Endothelial cell of umbilical vein (primary cell): ENCODE measurements around the gene NGRN. TPM values are rescaled to one million over a fixed set of nuclear protein-coding genes. Genes with fewer than 3 reads are reported as not detected.

Source experiments
- BruUV-seq: library from RNA; stranded (reverse); fragments of 400-500 nt; replicated peaks from 2 replicates; lab custom pipeline; 2021; lab: Mats Ljungman, UMichigan
- CTCF ChIA-PET: fragments of 300-600, 350-600 bp; sonication (Branson Sonifier 250); formaldehyde crosslinking; loops from one replicate; lab custom pipeline; 2021; ENCODE audit warnings: antibody characterized with exemption, inconsistent platforms; lab: Charles Lee
- POLR2A ChIA-PET: fragments of 300-600, 350-600 bp; sonication (Branson Sonifier 250); formaldehyde crosslinking; loops from one replicate; lab custom pipeline; 2021; ENCODE audit warnings: antibody characterized with exemption, inconsistent platforms; lab: Charles Lee
- DNase-seq: peaks from one replicate; pipeline ENCODE4 v3.0.0-alpha.2; 2011; ENCODE audit warnings: low read depth, low spot score
- FAIRE-seq: peaks from 2 replicates; lab custom pipeline; 2011; peaks lifted over from hg19 to GRCh38; lab: Jason Lieb, UNC
- H2AFZ ChIP-seq: 2 replicates; pipeline ENCODE4 v1.6.0; 2012; ENCODE audit warnings: low read depth, low read length, control low read depth, inconsistent platforms
- H3K27ac ChIP-seq: 2 replicates; pipeline ENCODE4 v1.5.1; 2011; ENCODE audit warnings: low read depth, mild to moderate bottlenecking, control low read depth, low read length, moderate library complexity; ENCODE audit not compliant: insufficient read depth
- H3K27me3 ChIP-seq, 2 experiments: 2 replicates each; pipeline versions ENCODE4 v1.6.0 to v1.6.1; 2011; ENCODE audit warnings: low read length in 2 of 2, mixed read lengths in 1 of 2; ENCODE audit not compliant: control insufficient read depth in 2 of 2, insufficient read depth in 2 of 2
- H3K36me3 ChIP-seq, 2 experiments: 2 replicates in 1 of 2; 3 replicates in 1 of 2; pipeline ENCODE4 v1.5.1; 2011; ENCODE audit warnings: low read length in 2 of 2, mild to moderate bottlenecking in 1 of 2, moderate library complexity in 1 of 2; ENCODE audit not compliant: control insufficient read depth in 2 of 2, insufficient read depth in 2 of 2; ENCODE audit errors: extremely low read depth in 1 of 2
- H3K4me1 ChIP-seq: 3 replicates; pipeline ENCODE4 v1.5.1; 2011; ENCODE audit warnings: mild to moderate bottlenecking, low read length; ENCODE audit not compliant: control insufficient read depth, insufficient read depth; ENCODE audit errors: extremely low read depth
- H3K4me2 ChIP-seq: 2 replicates; pipeline ENCODE4 v1.6.1; 2011; ENCODE audit warnings: low read length, control low read depth, mixed read lengths; ENCODE audit not compliant: insufficient read depth
- H3K4me3 ChIP-seq, 3 experiments: fragments of 200-600 bp in 1 of 3; sonication (generic), shearing (Covaris generic) in 1 of 3; replicated peaks in 1 of 3; 2 replicates each; pipeline ENCODE4 v1.5.1; 2011 to 2016; ENCODE audit warnings: control low read depth in 3 of 3, low read length in 3 of 3, mild to moderate bottlenecking in 2 of 3, inconsistent platforms in 1 of 3, low read depth in 1 of 3, moderate library complexity in 1 of 3; ENCODE audit not compliant: insufficient read depth in 1 of 3
- H3K79me2 ChIP-seq: 2 replicates; pipeline ENCODE4 v1.6.0; 2012; ENCODE audit warnings: low read length, inconsistent platforms; ENCODE audit not compliant: control insufficient read depth, insufficient read depth
- H3K9ac ChIP-seq: replicated peaks from 2 replicates; pipeline ENCODE3; 2011; ENCODE audit warnings: low read length, control low read depth; ENCODE audit not compliant: insufficient read depth; ENCODE audit errors: extremely low read depth
- H3K9me1 ChIP-seq: replicated peaks from 3 replicates; pipeline ENCODE4 v1.6.0; 2011; ENCODE audit warnings: mild to moderate bottlenecking, low read length; ENCODE audit not compliant: control insufficient read depth, insufficient read depth; ENCODE audit errors: extremely low read depth
- H3K9me3 ChIP-seq: replicated peaks from 2 replicates; pipeline ENCODE4 v1.5.1; 2012; ENCODE audit warnings: low read length, inconsistent platforms; ENCODE audit not compliant: control insufficient read depth, insufficient read depth
- H4K20me1 ChIP-seq: replicated peaks from 2 replicates; pipeline ENCODE3; 2011; ENCODE audit warnings: mild to moderate bottlenecking, low read length; ENCODE audit not compliant: control insufficient read depth, insufficient read depth; ENCODE audit errors: extremely low read depth
- EZH2 ChIP-seq: IDR thresholded peaks from 2 replicates; pipeline ENCODE4 v1.6.1; 2012; ENCODE audit warnings: borderline replicate concordance, low read depth, mild to moderate bottlenecking, moderate library complexity, low read length, inconsistent platforms; ENCODE audit not compliant: severe bottlenecking
- FOS ChIP-seq: IDR thresholded peaks from 2 replicates; pipeline ENCODE4 v1.6.1; 2011; ENCODE audit warnings: mild to moderate bottlenecking, low read length, moderate library complexity, borderline replicate concordance; ENCODE audit not compliant: insufficient read depth
- GATA2 ChIP-seq: IDR thresholded peaks from 2 replicates; pipeline ENCODE4 v1.7.0; 2011; ENCODE audit warnings: low read depth, mild to moderate bottlenecking, moderate library complexity, mixed read lengths, low read length; ENCODE audit not compliant: insufficient read length, insufficient read depth
- JUN ChIP-seq: IDR thresholded peaks from 2 replicates; pipeline ENCODE4 v1.6.1; 2011; ENCODE audit warnings: borderline replicate concordance, low read depth; ENCODE audit not compliant: insufficient read length, insufficient read depth
- MYC ChIP-seq: IDR thresholded peaks from one replicate; pipeline ENCODE4 v1.6.1; 2011; ENCODE audit warnings: mild to moderate bottlenecking, low read depth, low read length
- POLR2A ChIP-seq: IDR thresholded peaks from 2 replicates; pipeline ENCODE4 v1.6.1; 2012; ENCODE audit warnings: low read depth, mild to moderate bottlenecking, control low read depth, low read length
- POLR2AphosphoS5 ChIP-seq: IDR thresholded peaks from 2 replicates; pipeline ENCODE4 v1.6.1; 2012; ENCODE audit warnings: low read depth, mild to moderate bottlenecking, control low read depth, low read length, moderate library complexity; ENCODE audit not compliant: insufficient read depth
- dilution Hi-C: fragments of 300-500 bp; cut with MboI; formaldehyde crosslinking; loops from one replicate; pipeline ENCODE4 v1.15.0; 2019; ENCODE audit warnings: low sequenced_read_pairs; ENCODE audit not compliant: extremely low pct_ligation_motif_present
- intact Hi-C: fragments of 100-400 bp; cut with micrococcal nuclease; formaldehyde crosslinking; loops from one replicate; pipeline ENCODE4 v1.10.0; 2022
- polyA plus RNA-seq, 4 experiments: library from polyadenylated mRNA; depleted of rRNA in 3 of 4; stranded (reverse) in 3 of 4; unstranded in 1 of 4; fragments of >200 nt; gene quantifications; 2 replicates each; pipeline versions ENCODE4 v1.2.1 to v1.2.3, GENCODE V29; 2011 to 2012; ENCODE audit warnings: missing spikeins in 1 of 4
- total RNA-seq: library from RNA; stranded (reverse); gene quantifications from 2 replicates; pipeline ENCODE4 v1.2.3, GENCODE V29; 2021
- TF ChIP-seq, protein P1 (sequence below): IDR thresholded peaks from 2 replicates; pipeline ENCODE4 v1.6.1; 2011; ENCODE audit not compliant: insufficient read depth, insufficient read length
- TF ChIP-seq, protein P2 (sequence below), 2 donors: IDR thresholded peaks; 1 replicate in 1 of 2; 2 replicates in 1 of 2; pipeline ENCODE4 v1.5.1; 2011; ENCODE audit warnings: low read length in 2 of 2, mild to moderate bottlenecking in 2 of 2, moderate library complexity in 2 of 2, control low read depth in 1 of 2, inconsistent platforms in 1 of 2, low read depth in 1 of 2; ENCODE audit not compliant: insufficient read depth in 1 of 2; ENCODE audit errors: extremely low read depth in 1 of 2

Gene NGRN
- total and polyA plus RNA-seq, 2 donors (not counting 3 experiments of a cell fraction or from before 2014, with no cell fraction given) = 28.9 to 56.5 TPM

DNA sequence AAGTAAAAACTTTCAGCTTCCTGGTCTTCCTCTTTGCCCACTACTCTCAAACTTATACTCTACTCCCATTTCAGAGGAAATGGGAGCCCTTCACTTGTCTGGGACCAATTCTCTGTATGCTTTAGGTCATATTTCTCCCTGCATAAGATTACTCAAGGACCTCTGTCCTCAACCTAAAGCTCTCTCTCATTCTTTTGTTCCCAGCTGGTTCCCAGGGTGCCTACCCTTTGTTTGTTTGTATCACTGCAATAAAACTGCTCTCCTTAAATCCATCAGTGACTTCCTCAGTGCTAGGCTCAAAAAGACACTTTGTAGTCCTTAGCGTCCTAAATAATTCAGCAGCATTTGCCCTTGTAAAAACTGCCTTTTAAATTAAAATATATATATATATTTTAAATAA, 2.9 kb downstream of the NGRN start:
- DNase-seq = peak; percentile 27
- Histone ChIP-seq H3K27ac (no peak overlapping the region), H3K79me2 (peaks cover 67% of the 10 kb centered on the region), H3K27me3 (no peaks in the 10 kb centered on the region), H4K20me1 (no peaks in the 10 kb centered on the region), H3K4me1 (peaks cover 41% of the 10 kb centered on the region), H3K4me3 (peak overlapping the region in 1 of 3 experiments; percentile 19), H2AFZ (no peak overlapping the region), H3K4me2 (peak overlapping the region; percentile 98), H3K9me1 (no peaks in the 10 kb centered on the region), H3K9ac (no peak overlapping the region), H3K9me3 (no peaks in the 10 kb centered on the region), H3K36me3 (peaks cover 18 to 21% of the 10 kb centered on the region in 2 experiments)
- intact Hi-C loops = no loop called here
- no peak for TF ChIP-seq POLR2A
- no peak for TF ChIP-seq EZH2
- TF ChIP-seq POLR2AphosphoS5 = no peak
- TF ChIP-seq, protein P1, sequence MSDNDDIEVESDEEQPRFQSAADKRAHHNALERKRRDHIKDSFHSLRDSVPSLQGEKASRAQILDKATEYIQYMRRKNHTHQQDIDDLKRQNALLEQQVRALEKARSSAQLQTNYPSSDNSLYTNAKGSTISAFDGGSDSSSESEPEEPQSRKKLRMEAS = no peak
- no peak for TF ChIP-seq FOS
- TF ChIP-seq, protein P2, sequence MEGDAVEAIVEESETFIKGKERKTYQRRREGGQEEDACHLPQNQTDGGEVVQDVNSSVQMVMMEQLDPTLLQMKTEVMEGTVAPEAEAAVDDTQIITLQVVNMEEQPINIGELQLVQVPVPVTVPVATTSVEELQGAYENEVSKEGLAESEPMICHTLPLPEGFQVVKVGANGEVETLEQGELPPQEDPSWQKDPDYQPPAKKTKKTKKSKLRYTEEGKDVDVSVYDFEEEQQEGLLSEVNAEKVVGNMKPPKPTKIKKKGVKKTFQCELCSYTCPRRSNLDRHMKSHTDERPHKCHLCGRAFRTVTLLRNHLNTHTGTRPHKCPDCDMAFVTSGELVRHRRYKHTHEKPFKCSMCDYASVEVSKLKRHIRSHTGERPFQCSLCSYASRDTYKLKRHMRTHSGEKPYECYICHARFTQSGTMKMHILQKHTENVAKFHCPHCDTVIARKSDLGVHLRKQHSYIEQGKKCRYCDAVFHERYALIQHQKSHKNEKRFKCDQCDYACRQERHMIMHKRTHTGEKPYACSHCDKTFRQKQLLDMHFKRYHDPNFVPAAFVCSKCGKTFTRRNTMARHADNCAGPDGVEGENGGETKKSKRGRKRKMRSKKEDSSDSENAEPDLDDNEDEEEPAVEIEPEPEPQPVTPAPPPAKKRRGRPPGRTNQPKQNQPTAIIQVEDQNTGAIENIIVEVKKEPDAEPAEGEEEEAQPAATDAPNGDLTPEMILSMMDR (IDR thresholded peaks at IDR 0.05; ENCODE audit: extremely low read depth in 1 of 2, insufficient read depth in 1 of 2, low read depth in 1 of 2, low read length in 2 of 2) = no peak
- TF ChIP-seq GATA2 = no peak
- TF ChIP-seq JUN = no peak
- TF ChIP-seq MYC = no peak
- no TSS peak for BruUV-seq
- ChIA-PET CTCF (interaction anchor here (0.8 to 1.9 kb wide), 8 partner anchors 18 to 54 kb away, joined by 3 to 8 read pairs (median 5); partner anchors contain the start of genes CIB1, GDPGP1 and TTLL13), POLR2A (no interaction called here)
- FAIRE-seq = no peak
- dilution Hi-C loops = no loop called here
